Choroid plexus epithelial cell (primary cell): Measurements from ENCODE around the gene MARS1.
"Not testable (repeated sequence)": the region's sequence is repeated elsewhere in the genome, so short reads cannot be mapped to it uniquely, and the experiment has no call there.

Experiments used
- DNase-seq: peaks from one replicate; pipeline ENCODE4 v3.0.0-alpha.2; 2010; ENCODE audit warnings: low read depth
- H3K4me3 ChIP-seq: 2 replicates; pipeline ENCODE4 v1.5.1; 2011; ENCODE audit warnings: low read depth, mild to moderate bottlenecking, control low read depth, low read length, moderate library complexity
- TF ChIP-seq, protein P1 (sequence below): conservative IDR thresholded peaks from 2 replicates; pipeline ENCODE4 v1.5.1; 2011; ENCODE audit warnings: low read depth, mild to moderate bottlenecking, control low read depth, inconsistent platforms, low read length, moderate library complexity

MARS1 gene

GRCh38 chr12:57511161-57511560, 23.3 kb downstream of the MARS1 start:
- no peak overlapping the region for H3K4me3 ChIP-seq
- TF ChIP-seq, protein P1, sequence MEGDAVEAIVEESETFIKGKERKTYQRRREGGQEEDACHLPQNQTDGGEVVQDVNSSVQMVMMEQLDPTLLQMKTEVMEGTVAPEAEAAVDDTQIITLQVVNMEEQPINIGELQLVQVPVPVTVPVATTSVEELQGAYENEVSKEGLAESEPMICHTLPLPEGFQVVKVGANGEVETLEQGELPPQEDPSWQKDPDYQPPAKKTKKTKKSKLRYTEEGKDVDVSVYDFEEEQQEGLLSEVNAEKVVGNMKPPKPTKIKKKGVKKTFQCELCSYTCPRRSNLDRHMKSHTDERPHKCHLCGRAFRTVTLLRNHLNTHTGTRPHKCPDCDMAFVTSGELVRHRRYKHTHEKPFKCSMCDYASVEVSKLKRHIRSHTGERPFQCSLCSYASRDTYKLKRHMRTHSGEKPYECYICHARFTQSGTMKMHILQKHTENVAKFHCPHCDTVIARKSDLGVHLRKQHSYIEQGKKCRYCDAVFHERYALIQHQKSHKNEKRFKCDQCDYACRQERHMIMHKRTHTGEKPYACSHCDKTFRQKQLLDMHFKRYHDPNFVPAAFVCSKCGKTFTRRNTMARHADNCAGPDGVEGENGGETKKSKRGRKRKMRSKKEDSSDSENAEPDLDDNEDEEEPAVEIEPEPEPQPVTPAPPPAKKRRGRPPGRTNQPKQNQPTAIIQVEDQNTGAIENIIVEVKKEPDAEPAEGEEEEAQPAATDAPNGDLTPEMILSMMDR = no peak
- no peak for DNase-seq

DNA sequence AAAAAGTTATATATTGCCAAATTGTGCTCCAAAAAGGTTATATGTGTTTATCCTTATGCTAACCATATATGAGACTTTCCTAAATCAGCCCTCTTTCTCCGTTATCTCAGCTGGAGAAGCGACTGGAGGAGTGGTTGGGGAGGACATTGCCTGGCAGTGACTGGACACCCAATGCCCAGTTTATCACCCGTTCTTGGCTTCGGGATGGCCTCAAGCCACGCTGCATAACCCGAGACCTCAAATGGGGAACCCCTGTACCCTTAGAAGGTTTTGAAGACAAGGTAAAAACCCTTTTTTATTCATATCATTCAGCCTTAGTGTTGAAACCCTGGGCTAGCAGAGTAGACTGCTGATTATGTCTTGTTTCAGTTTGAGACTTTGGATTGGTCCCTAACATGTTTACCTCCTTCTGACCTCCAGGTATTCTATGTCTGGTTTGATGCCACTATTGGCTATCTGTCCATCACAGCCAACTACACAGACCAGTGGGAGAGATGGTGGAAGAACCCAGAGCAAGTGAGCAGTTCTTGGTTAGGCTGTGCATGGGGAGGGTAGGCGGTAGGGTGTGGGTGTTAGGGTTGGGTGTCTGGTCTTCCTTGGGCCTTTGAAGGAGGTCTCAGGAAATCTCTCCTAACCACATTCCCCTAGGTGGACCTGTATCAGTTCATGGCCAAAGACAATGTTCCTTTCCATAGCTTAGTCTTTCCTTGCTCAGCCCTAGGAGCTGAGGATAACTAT, 23.9 kb downstream of the MARS1 start:
- TF ChIP-seq, protein P1 = no peak
- no peak for DNase-seq
- no peak overlapping the region for H3K4me3 ChIP-seq

- TF ChIP-seq, protein P1 = no peak
- DNase-seq = no peak
- H3K4me3 ChIP-seq = no peak overlapping the region
Observed at GRCh38 chr12:57512665-57513064, 24.8 kb downstream of the MARS1 start.

- TF ChIP-seq, protein P1 = no peak
- no peak overlapping the region for H3K4me3 ChIP-seq
- no peak for DNase-seq
Observed at GRCh38 chr12:57513266-57513665, 25.4 kb downstream of the MARS1 start.

DNA sequence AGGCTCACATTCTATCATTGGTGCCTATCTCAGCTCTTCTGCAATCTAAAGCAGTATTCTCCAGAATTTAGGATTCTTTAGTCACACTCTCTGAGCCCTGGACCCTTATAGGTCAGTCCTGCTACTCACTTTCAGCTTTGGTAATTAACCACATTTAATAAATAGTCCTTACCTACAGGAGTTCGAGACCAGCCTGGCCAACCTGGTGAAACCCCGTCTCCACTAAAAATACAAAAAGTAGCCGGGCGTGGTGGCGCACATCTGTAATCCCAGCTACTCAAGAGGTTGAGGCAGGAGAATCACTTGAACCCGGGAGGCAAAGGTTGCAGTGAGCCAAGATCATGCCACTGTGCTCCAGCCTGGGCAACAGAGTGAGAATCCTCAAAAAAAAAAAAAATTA, 25.8 kb downstream of the MARS1 start:
- DNase-seq, H3K4me3 ChIP-seq: not testable (repeated sequence)

DNA sequence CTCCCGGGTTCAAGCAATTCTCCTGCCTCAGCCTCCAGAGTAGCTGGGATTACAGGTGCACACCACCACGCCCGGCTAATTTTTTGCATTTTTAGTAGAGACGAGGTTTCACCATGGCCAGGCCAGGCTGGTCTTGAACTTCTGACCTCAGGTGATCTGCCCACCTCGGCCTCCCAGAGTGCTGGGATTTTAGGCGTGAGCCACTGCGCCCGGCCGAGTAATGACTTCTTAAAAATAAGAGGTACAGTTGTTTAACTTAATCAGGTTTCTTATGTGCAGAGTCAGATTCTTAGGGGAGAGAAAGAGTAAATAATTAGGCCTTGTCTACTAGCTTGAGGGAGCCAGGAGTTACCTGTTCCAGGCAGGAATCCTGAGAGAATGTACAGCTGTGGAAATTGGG, 26.4 kb downstream of the MARS1 start:
- not testable (repeated sequence) for H3K4me3 ChIP-seq, DNase-seq

DNA sequence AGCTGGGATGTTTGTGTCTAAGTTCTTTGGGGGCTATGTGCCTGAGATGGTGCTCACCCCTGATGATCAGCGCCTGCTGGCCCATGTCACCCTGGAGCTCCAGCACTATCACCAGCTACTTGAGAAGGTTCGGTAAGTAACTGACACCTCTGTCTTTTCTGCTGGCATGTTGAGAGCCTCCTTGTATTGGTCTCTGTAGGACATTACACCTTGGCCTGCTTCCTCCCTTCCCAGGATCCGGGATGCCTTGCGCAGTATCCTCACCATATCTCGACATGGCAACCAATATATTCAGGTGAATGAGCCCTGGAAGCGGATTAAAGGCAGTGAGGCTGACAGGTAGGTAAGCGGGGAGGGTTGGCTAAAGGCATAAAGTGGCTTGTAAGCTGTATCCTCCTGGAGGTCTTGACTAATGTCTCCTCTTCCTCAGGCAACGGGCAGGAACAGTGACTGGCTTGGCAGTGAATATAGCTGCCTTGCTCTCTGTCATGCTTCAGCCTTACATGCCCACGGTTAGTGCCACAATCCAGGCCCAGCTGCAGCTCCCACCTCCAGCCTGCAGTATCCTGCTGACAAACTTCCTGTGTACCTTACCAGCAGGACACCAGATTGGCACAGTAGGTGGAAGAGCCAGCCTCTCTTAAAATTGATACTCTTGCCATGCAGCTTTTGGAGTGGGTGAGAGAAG, 27.0 kb downstream of the MARS1 start:
- H3K4me3 ChIP-seq = no peak overlapping the region
- DNase-seq = no peak
- TF ChIP-seq, protein P1 = no peak

DNA sequence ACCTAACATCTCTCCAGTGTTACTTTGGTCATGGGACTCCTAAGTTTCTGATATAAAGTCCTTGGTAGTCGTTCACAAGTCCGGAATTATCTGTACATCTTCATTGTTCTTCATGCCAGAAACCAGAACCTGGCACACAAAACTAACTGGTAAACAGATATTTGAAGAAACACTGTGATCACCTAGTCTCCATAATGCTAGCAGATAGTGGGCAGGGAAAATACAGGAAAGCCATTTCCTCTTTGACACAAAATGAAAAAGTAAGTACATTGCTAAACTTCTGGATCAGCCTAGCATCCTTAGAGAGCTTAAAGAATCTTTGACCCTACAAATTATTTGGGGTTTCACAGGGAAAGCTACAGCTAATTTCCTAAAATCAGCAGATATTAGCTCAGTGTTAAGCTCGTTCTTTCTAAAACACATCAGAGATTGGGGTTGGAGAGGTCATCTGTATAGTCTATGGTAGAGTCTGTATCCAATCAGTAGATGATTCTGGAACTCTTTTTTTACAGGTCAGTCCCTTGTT, 27.6 kb downstream of the MARS1 start:
- no peak overlapping the region for H3K4me3 ChIP-seq
- TF ChIP-seq, protein P1 = no peak

More for the DNA sequence above, 27.6 kb downstream of the MARS1 start:
- DNase-seq = no peak
